COLO668 (cell line): ENCODE data around the gene PKNOX2.

Experiments used
- DNase-seq: peaks from one replicate; lab custom pipeline; 2025; ENCODE audit not compliant: unreplicated experiment; lab: John Stamatoyannopoulos, UW

PKNOX2 gene

DNA sequence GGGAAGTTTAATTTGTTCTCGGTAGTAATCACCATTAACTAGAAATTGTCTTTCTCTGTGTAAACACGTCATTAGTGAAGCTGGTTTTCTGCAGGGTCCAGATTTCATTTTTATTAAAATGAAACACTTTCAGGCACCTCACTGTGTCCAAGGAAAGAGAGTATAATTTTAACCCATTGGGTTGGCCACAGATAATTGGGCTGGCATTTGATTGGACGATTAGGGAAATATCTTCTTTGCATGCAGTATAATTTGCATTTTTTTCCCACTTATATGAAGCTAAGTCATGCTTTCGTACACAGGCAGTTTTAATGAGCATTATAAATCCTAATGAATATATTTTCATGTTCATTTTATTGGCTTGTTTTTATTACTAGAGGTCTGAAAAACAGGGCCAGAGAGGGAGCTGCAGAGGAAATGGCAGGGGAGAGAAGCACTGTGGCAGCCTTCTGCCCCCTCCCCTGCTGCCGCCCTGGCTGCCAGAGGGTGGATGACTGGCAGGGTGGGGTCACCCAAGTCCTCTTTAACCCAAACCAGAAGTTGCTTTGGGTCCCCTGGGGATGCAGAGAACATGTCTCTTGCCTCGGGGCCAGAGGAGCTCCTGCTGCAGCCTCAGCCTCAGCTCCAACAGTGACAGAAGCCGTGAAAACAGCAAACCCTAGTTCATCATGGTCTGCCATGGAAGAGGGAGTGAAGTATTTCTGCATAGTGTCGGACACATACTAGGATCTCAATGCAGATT lies 93.9 kb downstream of the PKNOX2 start:
- no peak for DNase-seq

GRCh38 chr11:125261588-125261987 lies 97.0 kb downstream of the PKNOX2 start:
- DNase-seq = no peak

DNA sequence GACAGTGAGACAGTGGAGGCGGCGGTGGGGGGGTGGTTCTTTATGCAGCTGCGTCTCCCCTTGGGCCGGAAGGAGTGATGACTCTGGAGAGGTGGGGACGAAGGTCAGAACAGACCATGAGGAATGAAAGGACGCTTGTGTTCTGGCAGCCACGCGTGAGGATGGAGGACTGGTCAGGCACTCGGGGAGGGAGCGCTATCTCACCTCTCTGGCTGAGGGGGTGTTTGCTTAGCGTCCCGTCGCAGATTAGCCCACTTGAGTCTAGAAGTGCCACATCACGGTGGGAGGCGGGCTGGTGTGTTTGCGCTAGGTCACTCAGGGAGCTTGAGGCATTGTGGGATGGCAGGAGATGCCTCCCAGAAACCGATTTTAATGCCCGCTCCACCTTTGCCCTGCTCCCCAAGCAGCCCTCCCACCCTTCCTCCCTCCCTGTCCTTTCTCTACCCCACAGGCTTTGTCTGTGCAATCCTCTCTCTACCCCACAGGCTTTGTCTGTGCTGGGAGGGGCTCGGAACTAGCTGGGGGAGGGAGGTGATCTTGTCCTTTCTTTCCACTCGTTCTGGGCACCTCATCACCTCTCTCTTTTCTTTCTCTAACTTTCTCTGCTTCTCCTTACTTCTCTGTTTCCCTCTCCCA lies 97.8 kb downstream of the PKNOX2 start:
- DNase-seq = no peak

GRCh38 chr11:125262830-125263218 lies 98.3 kb downstream of the PKNOX2 start:
- DNase-seq = no peak

DNA sequence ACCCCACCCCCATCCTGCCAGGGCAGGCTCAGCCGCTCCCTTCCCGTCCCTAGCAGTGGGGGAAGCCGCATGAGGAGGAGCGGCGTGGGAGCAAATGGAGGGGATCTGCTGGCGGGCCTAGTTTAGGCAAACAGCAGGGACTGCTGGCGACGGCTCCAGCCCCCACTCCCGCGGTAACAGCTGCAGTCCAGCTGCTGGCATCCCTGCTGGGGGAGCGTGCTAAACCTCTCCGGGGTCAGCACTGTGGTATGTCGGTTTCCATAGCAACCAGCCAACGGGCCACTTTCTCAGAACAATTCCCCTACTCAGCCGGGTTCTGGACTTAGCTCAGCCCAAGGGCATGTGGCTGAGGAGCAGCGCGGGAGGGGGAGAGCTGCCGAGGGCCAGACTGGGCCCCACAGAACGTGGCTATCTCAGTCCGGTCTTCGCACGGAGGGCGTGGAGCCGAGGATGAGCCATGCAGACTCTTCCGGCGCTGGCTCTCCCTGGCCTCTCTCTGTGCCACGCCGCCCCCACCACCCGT lies 98.8 kb downstream of the PKNOX2 start:
- no peak for DNase-seq

DNA sequence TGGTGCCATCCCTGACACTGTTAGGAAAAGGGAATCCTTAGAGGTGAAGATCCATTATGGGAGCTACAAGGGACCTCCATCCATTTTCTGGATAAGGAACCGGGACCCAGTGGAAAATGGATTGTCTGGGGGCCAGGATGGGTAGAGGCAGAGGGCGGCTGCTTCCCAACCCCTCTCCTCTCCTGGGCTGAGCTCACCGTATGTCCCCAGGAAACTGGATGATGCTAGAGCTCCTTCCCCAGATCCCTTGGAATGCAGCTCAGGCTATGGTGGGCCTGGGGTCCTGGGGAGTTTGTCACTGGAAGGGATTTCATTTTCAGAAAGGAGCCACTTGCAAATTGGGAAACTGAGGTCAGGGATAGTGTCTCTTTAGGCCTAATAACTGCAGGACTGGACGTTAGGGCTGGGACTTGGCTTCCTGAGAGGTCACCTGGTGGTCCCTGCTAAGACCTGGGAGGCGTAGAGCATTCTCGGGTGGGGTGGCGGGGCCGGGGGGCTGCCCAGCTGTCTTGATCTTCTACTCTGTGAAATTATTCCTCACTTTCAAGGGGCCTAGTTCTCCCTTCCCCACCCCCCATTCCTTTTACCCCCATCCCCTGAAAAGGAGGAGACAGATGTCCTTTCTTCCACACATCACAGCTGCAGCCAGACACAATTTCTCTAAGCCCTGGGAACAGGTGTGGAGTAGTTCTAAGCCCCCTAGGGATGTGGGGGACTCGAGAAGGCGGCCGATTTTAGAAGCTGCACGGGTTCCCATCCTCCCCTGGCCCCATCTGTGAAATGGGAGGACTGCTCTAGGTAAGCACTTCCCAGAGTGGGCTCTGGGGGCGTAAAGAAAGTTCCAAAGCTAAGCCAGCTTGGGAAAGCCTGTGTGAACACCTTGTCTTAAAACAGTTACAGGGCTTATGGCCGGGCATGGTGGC lies 99.8 kb downstream of the PKNOX2 start:
- DNase-seq = no peak

- no peak for DNase-seq
These were observed 103.0 kb downstream of the PKNOX2 start for GRCh38 chr11:125267548-125267947.

- DNase-seq = no peak
These were observed 104.1 kb downstream of the PKNOX2 start for GRCh38 chr11:125268611-125269010.

GRCh38 chr11:125270106-125270505 lies 105.6 kb downstream of the PKNOX2 start:
- DNase-seq = no peak

GRCh38 chr11:125270711-125271110 lies 106.2 kb downstream of the PKNOX2 start:
- no peak for DNase-seq

GRCh38 chr11:125271483-125272091 lies 107.0 kb downstream of the PKNOX2 start:
- no peak for DNase-seq

- no peak for DNase-seq
These were observed 107.5 kb downstream of the PKNOX2 start for GRCh38 chr11:125272092-125272491.

GRCh38 chr11:125272821-125273220 lies 108.3 kb downstream of the PKNOX2 start:
- DNase-seq = no peak

GRCh38 chr11:125273519-125274000 lies 109.0 kb downstream of the PKNOX2 start:
- DNase-seq = no peak

DNA sequence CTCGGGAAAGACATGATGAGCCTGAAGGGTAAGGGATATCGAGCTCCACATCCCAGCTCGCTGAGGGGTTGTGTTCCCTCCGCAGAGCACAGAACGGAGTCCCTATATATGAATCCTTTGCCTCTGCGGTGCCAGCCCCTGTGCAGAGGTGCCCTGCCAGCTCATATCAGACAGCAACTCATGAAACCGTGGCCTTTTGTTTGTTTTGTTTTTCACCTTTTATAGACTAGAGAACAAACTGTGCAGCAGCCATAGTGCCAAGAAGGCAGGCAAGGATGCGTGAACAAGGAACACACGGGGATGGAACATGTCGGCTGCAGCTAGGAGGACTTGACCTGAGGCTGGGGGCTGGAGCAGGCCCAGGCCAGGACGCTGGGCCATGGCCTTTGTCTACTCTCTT lies 109.8 kb downstream of the PKNOX2 start:
- DNase-seq = no peak

GRCh38 chr11:125274774-125275173 lies 110.2 kb downstream of the PKNOX2 start:
- no peak for DNase-seq

- DNase-seq = no peak
These were observed 111.5 kb downstream of the PKNOX2 start for GRCh38 chr11:125275905-125276618.

- no peak for DNase-seq
These were observed 112.0 kb downstream of the PKNOX2 start for GRCh38 chr11:125276619-125276976.

- no peak for DNase-seq
These were observed 115.3 kb downstream of the PKNOX2 start for GRCh38 chr11:125279676-125280418.

DNA sequence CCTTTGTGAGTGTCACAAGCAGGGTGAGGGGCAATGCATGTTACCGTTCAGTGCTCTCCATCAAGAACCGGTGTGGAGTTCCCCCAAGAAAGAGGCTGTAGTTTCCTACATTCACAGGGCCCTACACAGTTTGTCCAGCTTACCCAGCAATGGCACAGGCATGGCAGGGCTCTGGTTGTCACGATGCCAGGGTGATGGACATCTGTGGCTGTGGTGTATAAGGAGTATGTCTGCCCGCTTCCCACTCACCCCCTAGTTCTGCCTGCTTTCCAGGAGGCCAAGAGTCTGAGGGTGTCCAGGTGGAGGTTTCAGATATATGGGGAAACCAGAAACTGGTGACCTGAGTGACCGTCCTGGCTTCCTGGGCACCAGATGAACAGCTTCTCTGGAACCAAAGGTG lies 116.1 kb downstream of the PKNOX2 start:
- no peak for DNase-seq
